ENCODE data around the gene MUC6. TPM values are rescaled to one million over a fixed set of nuclear protein-coding genes. Genes with fewer than 3 reads are reported as not detected.

The MUC6 gene
- total RNA-seq, 1 experiment from 2014 or later: not detected

DNA sequence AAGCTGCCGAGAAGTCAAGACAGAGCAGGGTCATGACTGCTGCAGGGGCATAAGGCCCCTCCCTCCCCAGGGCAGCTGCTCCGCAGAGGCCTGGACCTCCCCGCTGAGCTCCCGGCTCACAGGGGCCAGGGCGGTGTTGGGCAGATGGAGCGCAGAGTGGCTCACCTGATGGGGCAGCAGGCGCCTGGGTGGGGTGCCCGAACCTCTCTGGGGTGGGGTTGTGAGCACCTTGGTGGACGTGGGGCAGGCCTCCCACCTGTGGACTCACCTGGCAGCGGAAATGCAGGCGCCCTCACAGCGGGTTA lies 22.9 kb downstream of the MUC6 start:
- no peak overlapping the region for H3K56ac ChIP-seq (ENCODE audit: insufficient read length, low read depth, low read length)
- TF ChIP-seq, protein P1, sequence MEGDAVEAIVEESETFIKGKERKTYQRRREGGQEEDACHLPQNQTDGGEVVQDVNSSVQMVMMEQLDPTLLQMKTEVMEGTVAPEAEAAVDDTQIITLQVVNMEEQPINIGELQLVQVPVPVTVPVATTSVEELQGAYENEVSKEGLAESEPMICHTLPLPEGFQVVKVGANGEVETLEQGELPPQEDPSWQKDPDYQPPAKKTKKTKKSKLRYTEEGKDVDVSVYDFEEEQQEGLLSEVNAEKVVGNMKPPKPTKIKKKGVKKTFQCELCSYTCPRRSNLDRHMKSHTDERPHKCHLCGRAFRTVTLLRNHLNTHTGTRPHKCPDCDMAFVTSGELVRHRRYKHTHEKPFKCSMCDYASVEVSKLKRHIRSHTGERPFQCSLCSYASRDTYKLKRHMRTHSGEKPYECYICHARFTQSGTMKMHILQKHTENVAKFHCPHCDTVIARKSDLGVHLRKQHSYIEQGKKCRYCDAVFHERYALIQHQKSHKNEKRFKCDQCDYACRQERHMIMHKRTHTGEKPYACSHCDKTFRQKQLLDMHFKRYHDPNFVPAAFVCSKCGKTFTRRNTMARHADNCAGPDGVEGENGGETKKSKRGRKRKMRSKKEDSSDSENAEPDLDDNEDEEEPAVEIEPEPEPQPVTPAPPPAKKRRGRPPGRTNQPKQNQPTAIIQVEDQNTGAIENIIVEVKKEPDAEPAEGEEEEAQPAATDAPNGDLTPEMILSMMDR (conservative IDR thresholded peaks at IDR 0.05): no peak
- H3K79me2 ChIP-seq (ENCODE audit: insufficient read depth, low read length): no peaks in the 10 kb centered on the region
- H4K8ac ChIP-seq (replicated peaks; ENCODE audit: insufficient read length, low read depth, low read length): no peak overlapping the region
- H3K4me2 ChIP-seq (ENCODE audit: insufficient read depth, insufficient read length, low read length): no peak overlapping the region
- H4K5ac ChIP-seq (ENCODE audit: insufficient read length, low read depth, low read length): no peak overlapping the region
- peaks cover 2% of the 10 kb centered on the region for H4K20me1 ChIP-seq (ENCODE audit: control insufficient read depth, insufficient read depth, insufficient read length)
- no peak overlapping the region for H3K9ac ChIP-seq (ENCODE audit: extremely low read depth, insufficient read length, low read length)
- no CpG with 5 or more reads among the region's 12 CpGs for WGBS (ENCODE audit: extremely low coverage, insufficient read length, low lambda C conversion rate)
- no peak for DNase-seq
- H3K9me3 ChIP-seq (ENCODE audit: control insufficient read depth, low read depth, low read length): peaks cover 6% of the 10 kb centered on the region
- no peaks in the 10 kb centered on the region for H3K27me3 ChIP-seq (ENCODE audit: insufficient read depth, low read length)
- no peak overlapping the region for H3K23ac ChIP-seq (ENCODE audit: insufficient read length, low read depth, low read length)
- Mint-ChIP-seq H3K27me3 (ENCODE audit: low read depth) (peaks cover 14% of the 10 kb centered on the region), H3K4me1 (peaks cover 1 to 2% of the 10 kb centered on the region in 2 experiments; a peak in 2 of 4 replicates), H3K36me3 (ENCODE audit: insufficient read depth in 1 of 3, low read depth in 3 of 3) (peaks cover 31 to 50% (median 42%) of the 10 kb centered on the region in 3 experiments), H3K27ac (no peak overlapping the region), H3K4me3 (no peak overlapping the region), H3K9me3 (peaks cover 19 to 25% of the 10 kb centered on the region in 2 experiments)
- H2BK120ac ChIP-seq (ENCODE audit: low read depth, low read length, poor library complexity, severe bottlenecking): no peak overlapping the region
- H2AK5ac ChIP-seq (ENCODE audit: insufficient read length, low read length): no peak overlapping the region
- no peak overlapping the region for H3T11ph ChIP-seq (ENCODE audit: low read length)
- no peak overlapping the region for H3K18ac ChIP-seq (ENCODE audit: insufficient read length, low read depth, low read length)
- no peak overlapping the region for H2BK15ac ChIP-seq (ENCODE audit: low read depth, low read length)
- H3K4me1 ChIP-seq (ENCODE audit: insufficient read depth, low read length): no peaks in the 10 kb centered on the region
- no peaks in the 10 kb centered on the region for H3K79me1 ChIP-seq (ENCODE audit: insufficient read depth, low read depth, low read length, poor library complexity, severe bottlenecking)
- no peak overlapping the region for H3K14ac ChIP-seq (ENCODE audit: insufficient read depth, low read length)
- no peak overlapping the region for H4K91ac ChIP-seq (ENCODE audit: insufficient read length, low read depth, low read length)
- no peak overlapping the region for H3K27ac ChIP-seq (ENCODE audit: insufficient read length, low read depth, low read length)
- H2BK12ac ChIP-seq (ENCODE audit: insufficient read length, low read depth, low read length): no peak overlapping the region
- H2AFZ ChIP-seq (ENCODE audit: low read length): no peak overlapping the region
- no peaks in the 10 kb centered on the region for H3K23me2 ChIP-seq (ENCODE audit: insufficient read length, low read depth, low read length, poor library complexity, severe bottlenecking)
- H3K4ac ChIP-seq (ENCODE audit: low read depth, low read length): no peak overlapping the region
- no peak overlapping the region for H2BK5ac ChIP-seq (ENCODE audit: insufficient read length, low read length)
- H2BK20ac ChIP-seq (ENCODE audit: low read depth, low read length, poor library complexity, severe bottlenecking): no peak overlapping the region

All from H9 (cell line).